ENCODE data around the gene ADAM22. TPM values are rescaled to one million over a fixed set of nuclear protein-coding genes. Genes with fewer than 3 reads are reported as not detected.

The ADAM22 gene
- total RNA-seq, 1 experiment from 2014 or later = 10.0 TPM

- no peak overlapping the region for H2AFZ ChIP-seq (ENCODE audit: low read depth, low read length, poor library complexity, severe bottlenecking)
- H3K4me1 ChIP-seq (ENCODE audit: control insufficient read depth in 1 of 2, insufficient read depth in 2 of 2, low read length in 2 of 2) = no peaks in the 10 kb centered on the region
- H3K36me3 ChIP-seq (ENCODE audit: control insufficient read depth in 1 of 2, insufficient read depth in 2 of 2, low read length in 2 of 2) = no peaks in the 10 kb centered on the region
- RAD21 ChIA-PET (ENCODE audit: low non-redundant PET in 1 of 2, low total read pairs in 2 of 2, uncharacterized antibody in 2 of 2, unreplicated experiment in 2 of 2) = interaction anchor here in 1 of 2 experiments (0.6 kb wide), 1 partner anchor 9 kb away, joined by 3 read pairs; no protein-coding TSS in a partner anchor
- POLR2A ChIA-PET = no interaction called here
- H3K4me3 ChIP-seq (replicated peaks in 1 of 2; ENCODE audit: low read depth in 1 of 2, low read length in 2 of 2) = no peak overlapping the region
- intact Hi-C loops (cut with micrococcal nuclease) = no loop called here
- no TSS peak for BruUV-seq (replicated peaks)
- H3K9ac ChIP-seq (ENCODE audit: low read length) = no peak overlapping the region
- no peaks in the 10 kb centered on the region for H4K20me1 ChIP-seq (ENCODE audit: insufficient read depth)
- H3K27me3 ChIP-seq (ENCODE audit: insufficient read depth, low read length) = no peaks in the 10 kb centered on the region
- CTCF ChIA-PET = no interaction called here
- no peaks in the 10 kb centered on the region for H3K79me2 ChIP-seq (ENCODE audit: insufficient read depth, low read length)
- DNase-seq (ENCODE audit: low read depth, low spot score) (no peak), ATAC-seq (no peak)
- no peak overlapping the region for H3K4me2 ChIP-seq (ENCODE audit: low read length)
- TF ChIP-seq JUND (IDR thresholded peaks at IDR 0.05) = no peak
- no peak for TF ChIP-seq CBX3 (IDR thresholded peaks at IDR 0.05; ENCODE audit: low read depth)
- no peak for TF ChIP-seq ZBTB33 (IDR thresholded peaks at IDR 0.05; ENCODE audit: extremely low read depth, insufficient replicate concordance, low read length)
- TF ChIP-seq ATF3 (IDR thresholded peaks at IDR 0.05) = no peak
- TF ChIP-seq TCF7L2 (IDR thresholded peaks at IDR 0.05; ENCODE audit: borderline replicate concordance, extremely low read depth, insufficient read depth, insufficient read length) = no peak
- TF ChIP-seq POLR2A (IDR thresholded peaks at IDR 0.05; ENCODE audit: borderline replicate concordance, extremely low read depth, insufficient read depth, insufficient read length) = no peak
- TF ChIP-seq RAD21 (IDR thresholded peaks at IDR 0.05; ENCODE audit: low read depth) = no peak
- no peak for TF ChIP-seq SRF (IDR thresholded peaks at IDR 0.05; ENCODE audit: low read depth)
- no peak for TF ChIP-seq FOSL1 (IDR thresholded peaks at IDR 0.05; ENCODE audit: low read depth)
- TF ChIP-seq YY1 (IDR thresholded peaks at IDR 0.05; ENCODE audit: extremely low read depth, insufficient replicate concordance, low read depth, low read length) = no peak
- TF ChIP-seq ELF1 (IDR thresholded peaks at IDR 0.05; ENCODE audit: borderline replicate concordance, low read depth) = no peak
- no peak for TF ChIP-seq SP1 (IDR thresholded peaks at IDR 0.05; ENCODE audit: low read depth)
- TF ChIP-seq EZH2 (IDR thresholded peaks at IDR 0.05) = no peak
- no peak for TF ChIP-seq ZFX (IDR thresholded peaks at IDR 0.05)
- TF ChIP-seq REST (IDR thresholded peaks at IDR 0.05; ENCODE audit: low read depth) = no peak
- TF ChIP-seq POLR2AphosphoS5 (IDR thresholded peaks at IDR 0.05; ENCODE audit: low read depth, low read length) = no peak
- TF ChIP-seq SIN3A (IDR thresholded peaks at IDR 0.05; ENCODE audit: low read depth) = no peak
- TF ChIP-seq MAX (IDR thresholded peaks at IDR 0.05) = no peak
- no peak for TF ChIP-seq ZNF274 (IDR thresholded peaks at IDR 0.05; ENCODE audit: low read depth, low read length)
- TF ChIP-seq EZH2phosphoT487 (IDR thresholded peaks at IDR 0.05; ENCODE audit: borderline replicate concordance) = no peak
- H3K9me3 ChIP-seq (ENCODE audit: control insufficient read depth in 1 of 2, insufficient read depth in 1 of 2, low read depth in 1 of 2, low read length in 2 of 2) = no peaks in the 10 kb centered on the region
- H3K9me2 ChIP-seq (ENCODE audit: insufficient read depth) = no peaks in the 10 kb centered on the region
- H3K27ac ChIP-seq (ENCODE audit: low read depth, low read length) = no peak overlapping the region
These were observed 207.4 kb downstream of the ADAM22 start for GRCh38 chr7:88141479-88141878.
